ENCODE measurements around the gene SPINK6. TPM values are rescaled to one million over a fixed set of nuclear protein-coding genes. Genes with fewer than 3 reads are reported as not detected.

Gene SPINK6
- total RNA-seq, 2 donors from 2014 or later, result not detected

- Histone ChIP-seq H3K4me3 (no peak overlapping the region), H3K9me3 (no peaks in the 10 kb centered on the region), H3K4me1 (peaks cover 8% of the 10 kb centered on the region), H3K27me3 (no peaks in the 10 kb centered on the region), H3K36me3 (replicated peaks in 1 of 2; ENCODE audit: insufficient read depth in 1 of 2, low read depth in 2 of 2) (no peaks in the 10 kb centered on the region), H3K27ac (no peak overlapping the region)
- ATAC-seq (no peak), DNase-seq (no peak)
- intact Hi-C loops (cut with DNase I), result no loop called here
- TF ChIP-seq POLR2A (IDR thresholded peaks at IDR 0.05), result no peak
- TF ChIP-seq CTCF (IDR thresholded peaks at IDR 0.05), result no peak
- WGBS, 2 donors, result 78 to 83% methylated on average over 2 of the region's 2 CpGs
Measured at GRCh38 chr5:148201151-148201550, 1.7 kb upstream of the SPINK6 start.

- intact Hi-C loops (cut with DNase I), result no loop called here
- Histone ChIP-seq H3K36me3 (replicated peaks in 1 of 2; ENCODE audit: insufficient read depth in 1 of 2, low read depth in 2 of 2) (no peaks in the 10 kb centered on the region), H3K4me3 (no peak overlapping the region), H3K27me3 (no peaks in the 10 kb centered on the region), H3K9me3 (no peaks in the 10 kb centered on the region), H3K4me1 (peaks cover 8% of the 10 kb centered on the region), H3K27ac (peak overlapping the region in 1 of 4 donors; percentile 9)
- ATAC-seq, result peak; percentile 47
- peak in 2 of 4 donors; percentile 16 to 24 for DNase-seq
- WGBS, 2 donors, result 44 to 54% methylated on average over 4 of the region's 4 CpGs
- TF ChIP-seq POLR2A (IDR thresholded peaks at IDR 0.05) (no peak), CTCF (IDR thresholded peaks at IDR 0.05) (no peak)
Measured at GRCh38 chr5:148205044-148205806, 2.4 kb downstream of the SPINK6 start.

- H3K27me3 ChIP-seq, result no peaks in the 10 kb centered on the region
- H3K9me3 ChIP-seq, result no peaks in the 10 kb centered on the region
- DNase-seq, result no peak
- TF ChIP-seq POLR2A (IDR thresholded peaks at IDR 0.05) (no peak), CTCF (IDR thresholded peaks at IDR 0.05) (no peak)
- no peaks in the 10 kb centered on the region for H3K36me3 ChIP-seq (replicated peaks in 1 of 2; ENCODE audit: insufficient read depth in 1 of 2, low read depth in 2 of 2)
- WGBS, 2 donors, result 36 to 42% methylated on average over 1 of the region's 1 CpG
- H3K4me3 ChIP-seq, result no peak overlapping the region
- peak overlapping the region in 1 of 4 donors; percentile 9 for H3K27ac ChIP-seq
- no peak for ATAC-seq
- intact Hi-C loops (cut with DNase I), result no loop called here
- H3K4me1 ChIP-seq, result peaks cover 8% of the 10 kb centered on the region
Measured at GRCh38 chr5:148205865-148206264, 3.0 kb downstream of the SPINK6 start.

- TF ChIP-seq POLR2A (IDR thresholded peaks at IDR 0.05) (no peak), CTCF (IDR thresholded peaks at IDR 0.05) (no peak)
- DNase-seq, result no peak
Measured at GRCh38 chr5:148206620-148207019, 3.8 kb downstream of the SPINK6 start.

GRCh38 chr5:148208226-148208625 lies 5.4 kb downstream of the SPINK6 start:
- no peak overlapping the region for H3K27ac ChIP-seq
- peaks cover 8% of the 10 kb centered on the region for H3K4me1 ChIP-seq
- no peaks in the 10 kb centered on the region for H3K27me3 ChIP-seq
- H3K4me3 ChIP-seq, result no peak overlapping the region
- no peak for ATAC-seq
- no peak for DNase-seq
- H3K36me3 ChIP-seq (replicated peaks in 1 of 2; ENCODE audit: insufficient read depth in 1 of 2, low read depth in 2 of 2), result no peaks in the 10 kb centered on the region
- no peaks in the 10 kb centered on the region for H3K9me3 ChIP-seq
- TF ChIP-seq CTCF (IDR thresholded peaks at IDR 0.05) (no peak), POLR2A (IDR thresholded peaks at IDR 0.05) (no peak)
- intact Hi-C loops (cut with DNase I), result no loop called here

More at GRCh38 chr5:148206620-148207019, 3.8 kb downstream of the SPINK6 start:
- H3K4me1 ChIP-seq, result peaks cover 8% of the 10 kb centered on the region
- H3K27ac ChIP-seq, result no peak overlapping the region
- no peaks in the 10 kb centered on the region for H3K27me3 ChIP-seq
- WGBS, 2 donors, result 45 to 50% methylated on average over 1 of the region's 1 CpG
- no peak for ATAC-seq
- intact Hi-C loops (cut with DNase I), result no loop called here
- no peak overlapping the region for H3K4me3 ChIP-seq
- H3K9me3 ChIP-seq, result no peaks in the 10 kb centered on the region
- no peaks in the 10 kb centered on the region for H3K36me3 ChIP-seq (replicated peaks in 1 of 2; ENCODE audit: insufficient read depth in 1 of 2, low read depth in 2 of 2)
